ENCODE data around the gene PKN3. TPM values are rescaled to one million over a fixed set of nuclear protein-coding genes. Genes with fewer than 3 reads are reported as not detected.

The PKN3 gene
- total and polyA plus RNA-seq, 9 of the 15 experiments (the other 6 are each of a cell fraction or from before 2014, with no cell fraction given), result 0.82 to 49.2 (median 19.7) TPM

DNA sequence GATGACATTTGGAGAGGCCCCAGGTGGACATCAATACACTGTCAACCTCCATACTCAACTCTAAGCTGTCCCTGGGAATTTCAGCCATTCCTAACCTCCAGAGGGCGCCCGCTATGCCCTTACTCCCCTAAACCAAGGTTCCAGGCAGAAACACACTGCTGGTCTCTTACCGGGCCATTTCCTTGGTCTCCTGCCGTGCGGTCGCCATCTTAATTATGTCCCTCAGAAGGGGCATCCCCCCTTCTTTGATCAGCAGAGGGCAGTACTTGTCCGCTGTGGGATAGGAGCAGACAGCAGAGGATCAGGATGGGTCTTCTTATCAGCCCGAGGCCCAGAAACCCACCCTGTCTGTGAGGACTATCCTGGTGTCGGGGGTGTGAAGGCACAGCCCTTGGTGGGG lies 31.0 kb downstream of the PKN3 start (continued):
- peak; percentile 54; the same call in 1 of the 2 replicates for TF ChIP-seq SMAD4 (CRISPR knock-in tag; conservative IDR thresholded peaks at IDR 0.05)
- no peak for TF ChIP-seq KDM4B (IDR thresholded peaks at IDR 0.05; ENCODE audit: borderline replicate concordance in 2 of 2, low read depth in 1 of 2)
- TF ChIP-seq, protein P1, sequence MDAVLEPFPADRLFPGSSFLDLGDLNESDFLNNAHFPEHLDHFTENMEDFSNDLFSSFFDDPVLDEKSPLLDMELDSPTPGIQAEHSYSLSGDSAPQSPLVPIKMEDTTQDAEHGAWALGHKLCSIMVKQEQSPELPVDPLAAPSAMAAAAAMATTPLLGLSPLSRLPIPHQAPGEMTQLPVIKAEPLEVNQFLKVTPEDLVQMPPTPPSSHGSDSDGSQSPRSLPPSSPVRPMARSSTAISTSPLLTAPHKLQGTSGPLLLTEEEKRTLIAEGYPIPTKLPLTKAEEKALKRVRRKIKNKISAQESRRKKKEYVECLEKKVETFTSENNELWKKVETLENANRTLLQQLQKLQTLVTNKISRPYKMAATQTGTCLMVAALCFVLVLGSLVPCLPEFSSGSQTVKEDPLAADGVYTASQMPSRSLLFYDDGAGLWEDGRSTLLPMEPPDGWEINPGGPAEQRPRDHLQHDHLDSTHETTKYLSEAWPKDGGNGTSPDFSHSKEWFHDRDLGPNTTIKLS (IDR thresholded peaks at IDR 0.05; ENCODE audit: borderline replicate concordance, low read depth), result no peak
- TF ChIP-seq CHD4 (IDR thresholded peaks at IDR 0.05; ENCODE audit: insufficient read depth, insufficient replicate concordance, low read depth, low read length, poor library complexity, severe bottlenecking), result no peak
- TF ChIP-seq, protein P2, sequence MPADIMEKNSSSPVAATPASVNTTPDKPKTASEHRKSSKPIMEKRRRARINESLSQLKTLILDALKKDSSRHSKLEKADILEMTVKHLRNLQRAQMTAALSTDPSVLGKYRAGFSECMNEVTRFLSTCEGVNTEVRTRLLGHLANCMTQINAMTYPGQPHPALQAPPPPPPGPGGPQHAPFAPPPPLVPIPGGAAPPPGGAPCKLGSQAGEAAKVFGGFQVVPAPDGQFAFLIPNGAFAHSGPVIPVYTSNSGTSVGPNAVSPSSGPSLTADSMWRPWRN (IDR thresholded peaks at IDR 0.05; ENCODE audit: low read depth), result no peak
- TF ChIP-seq, protein P3, sequence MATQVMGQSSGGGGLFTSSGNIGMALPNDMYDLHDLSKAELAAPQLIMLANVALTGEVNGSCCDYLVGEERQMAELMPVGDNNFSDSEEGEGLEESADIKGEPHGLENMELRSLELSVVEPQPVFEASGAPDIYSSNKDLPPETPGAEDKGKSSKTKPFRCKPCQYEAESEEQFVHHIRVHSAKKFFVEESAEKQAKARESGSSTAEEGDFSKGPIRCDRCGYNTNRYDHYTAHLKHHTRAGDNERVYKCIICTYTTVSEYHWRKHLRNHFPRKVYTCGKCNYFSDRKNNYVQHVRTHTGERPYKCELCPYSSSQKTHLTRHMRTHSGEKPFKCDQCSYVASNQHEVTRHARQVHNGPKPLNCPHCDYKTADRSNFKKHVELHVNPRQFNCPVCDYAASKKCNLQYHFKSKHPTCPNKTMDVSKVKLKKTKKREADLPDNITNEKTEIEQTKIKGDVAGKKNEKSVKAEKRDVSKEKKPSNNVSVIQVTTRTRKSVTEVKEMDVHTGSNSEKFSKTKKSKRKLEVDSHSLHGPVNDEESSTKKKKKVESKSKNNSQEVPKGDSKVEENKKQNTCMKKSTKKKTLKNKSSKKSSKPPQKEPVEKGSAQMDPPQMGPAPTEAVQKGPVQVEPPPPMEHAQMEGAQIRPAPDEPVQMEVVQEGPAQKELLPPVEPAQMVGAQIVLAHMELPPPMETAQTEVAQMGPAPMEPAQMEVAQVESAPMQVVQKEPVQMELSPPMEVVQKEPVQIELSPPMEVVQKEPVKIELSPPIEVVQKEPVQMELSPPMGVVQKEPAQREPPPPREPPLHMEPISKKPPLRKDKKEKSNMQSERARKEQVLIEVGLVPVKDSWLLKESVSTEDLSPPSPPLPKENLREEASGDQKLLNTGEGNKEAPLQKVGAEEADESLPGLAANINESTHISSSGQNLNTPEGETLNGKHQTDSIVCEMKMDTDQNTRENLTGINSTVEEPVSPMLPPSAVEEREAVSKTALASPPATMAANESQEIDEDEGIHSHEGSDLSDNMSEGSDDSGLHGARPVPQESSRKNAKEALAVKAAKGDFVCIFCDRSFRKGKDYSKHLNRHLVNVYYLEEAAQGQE (IDR thresholded peaks at IDR 0.05; ENCODE audit: borderline replicate concordance), result peak; percentile 88
- TF ChIP-seq, protein P3 (CRISPR knock-in tag; IDR thresholded peaks at IDR 0.05; ENCODE audit: low read depth), result no peak
- TF ChIP-seq GABPB1 (CRISPR knock-in tag; IDR thresholded peaks at IDR 0.05), result peak; percentile 52; the same call in 1 of the 2 replicates
- TF ChIP-seq KLF10 (CRISPR knock-in tag; IDR thresholded peaks at IDR 0.05), result no peak
- TF ChIP-seq RB1 (IDR thresholded peaks at IDR 0.05; ENCODE audit: low read depth), result peak; percentile 65
- 0 out of 2 replicates have a peak, but pooled peaks have one; percentile 3 for TF ChIP-seq CHD2 (IDR thresholded peaks at IDR 0.05; ENCODE audit: low read depth, low read length)
- TF ChIP-seq ARID2 (IDR thresholded peaks at IDR 0.05), result 0 out of 2 replicates have a peak, but pooled peaks have one; percentile 12
- TF ChIP-seq MEF2D (tag; conservative IDR thresholded peaks at IDR 0.05; ENCODE audit: low read depth), result 0 out of 2 replicates have a peak, but pooled peaks have one; percentile 25
- TF ChIP-seq RAD21 (CRISPR knock-in tag; conservative IDR thresholded peaks at IDR 0.05 in 1 of 2, IDR thresholded peaks at IDR 0.05 in 1 of 2), result peak; percentile 87 to 89
- no peak for TF ChIP-seq CBX1 (IDR thresholded peaks at IDR 0.05; ENCODE audit: low read depth)
- no peak for TF ChIP-seq FOXJ3 (CRISPR knock-in tag; IDR thresholded peaks at IDR 0.05)
- TF ChIP-seq SP2 (IDR thresholded peaks at IDR 0.05; ENCODE audit: extremely low read depth, low read depth, low read length, poor library complexity, severe bottlenecking), result no peak
- 0 out of 4 replicates have a peak, but pooled peaks of 1 of the 2 experiments have one; percentile 21 for TF ChIP-seq ARNT (IDR thresholded peaks at IDR 0.05)

Measured in K562 (cell line).